PFSK-1 (cell line): ENCODE results near the gene GSTP1.

ENCODE experiments used
- POLR2AphosphoS5 ChIP-seq: IDR thresholded peaks from 2 replicates; pipeline ENCODE4 v1.6.1; 2012; ENCODE audit warnings: low read depth, mild to moderate bottlenecking, control low read depth, low read length, moderate library complexity
- TAF1 ChIP-seq: IDR thresholded peaks from 2 replicates; pipeline ENCODE4 v1.6.1; 2012; ENCODE audit warnings: low read length, control low read depth, borderline replicate concordance; ENCODE audit not compliant: insufficient read depth

DNA sequence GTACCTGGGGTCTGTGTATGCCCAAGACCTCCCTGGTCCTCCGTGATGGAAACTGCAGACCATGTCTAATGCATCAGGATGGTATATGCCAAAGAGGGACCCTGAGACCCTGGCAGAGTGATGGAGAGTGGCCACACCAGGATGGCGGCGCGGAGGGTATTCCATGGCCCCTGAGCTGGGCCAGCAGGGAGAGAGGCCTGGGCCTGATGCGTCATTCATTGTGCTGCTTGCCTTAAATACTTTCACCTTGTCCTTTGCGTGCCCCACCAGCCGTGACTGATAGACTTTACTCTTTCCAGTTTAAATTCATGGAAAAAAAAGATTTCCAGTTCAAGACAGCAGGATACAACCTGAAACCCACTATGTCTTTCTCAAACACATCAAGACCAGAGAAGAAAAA is 17.5 kb downstream of the GSTP1 start:
- TF ChIP-seq TAF1 (no peak), POLR2AphosphoS5 (no peak)
